GM21423 (cell line): ENCODE results near the gene MAPK8.
A peak's percentile ranks its signal among the peaks of the same experiment; 100 is the strongest.
"Not testable (repeated sequence)": the region's sequence is repeated elsewhere in the genome, so short reads cannot be mapped to it uniquely, and the experiment has no call there.

Source experiments
- ATAC-seq: cut with Tn5 transposase; IDR thresholded peaks from one replicate; pipeline ENCODE4 v1.9.1; 2021; ENCODE audit warnings: mild to moderate bottlenecking, moderate library complexity; ENCODE audit not compliant: unreplicated experiment

MAPK8 gene

DNA sequence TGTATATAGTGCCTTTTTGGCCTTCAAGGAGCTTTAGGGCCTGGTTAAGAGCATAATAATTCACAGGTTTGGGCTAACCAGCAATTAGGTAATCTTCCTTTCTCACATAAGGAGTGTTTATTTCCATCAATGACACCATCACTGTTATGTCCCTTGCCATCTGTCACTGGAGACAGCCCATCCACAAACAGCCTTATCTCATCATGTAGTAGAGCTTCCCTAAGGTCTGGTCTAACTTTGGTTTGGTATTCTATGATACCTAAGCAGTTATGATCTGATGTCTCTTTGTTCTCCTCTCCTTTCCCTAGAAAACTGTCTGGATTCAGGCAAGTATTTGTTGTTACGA lies 26.4 kb downstream of the MAPK8 start:
- ATAC-seq, result no peak

DNA sequence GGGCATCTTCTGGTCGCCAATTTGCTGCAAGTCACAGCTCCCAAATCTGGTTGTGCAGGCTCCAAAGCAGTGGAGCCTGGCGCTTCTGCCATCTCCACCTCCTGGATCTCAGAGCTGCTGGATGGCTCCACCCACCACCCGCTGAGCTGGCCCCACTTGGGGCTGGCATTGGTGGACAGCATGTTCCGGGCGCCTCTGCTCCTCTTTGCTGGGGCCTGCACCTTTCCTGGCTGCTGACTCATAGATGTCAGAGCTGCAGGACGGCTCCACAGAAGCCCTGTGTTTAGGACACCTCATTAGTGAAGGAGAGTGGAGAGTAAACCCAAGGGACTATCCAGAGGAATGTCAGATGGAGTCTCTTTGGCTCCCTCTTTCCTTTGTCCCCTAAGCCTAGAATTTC lies 27.4 kb downstream of the MAPK8 start:
- no peak for ATAC-seq

DNA sequence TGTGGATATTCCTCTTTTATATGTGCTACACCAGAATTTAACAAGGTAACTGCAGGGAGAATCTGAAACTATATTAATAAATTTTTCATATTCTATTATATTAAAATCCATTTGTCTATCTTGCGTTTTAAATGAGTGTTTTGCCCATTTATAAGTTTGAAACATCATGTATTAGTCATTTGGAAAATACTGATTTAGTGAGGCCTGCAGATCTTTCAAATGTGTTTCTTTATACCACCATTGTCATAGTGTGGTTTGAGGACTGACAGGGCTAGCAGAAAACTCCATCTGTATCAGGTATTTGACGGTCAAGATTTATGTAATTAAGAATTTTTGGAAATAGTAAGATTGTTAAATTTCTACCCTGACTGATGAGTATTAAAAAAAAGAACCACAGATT lies 29.3 kb downstream of the MAPK8 start:
- ATAC-seq, result no peak

DNA sequence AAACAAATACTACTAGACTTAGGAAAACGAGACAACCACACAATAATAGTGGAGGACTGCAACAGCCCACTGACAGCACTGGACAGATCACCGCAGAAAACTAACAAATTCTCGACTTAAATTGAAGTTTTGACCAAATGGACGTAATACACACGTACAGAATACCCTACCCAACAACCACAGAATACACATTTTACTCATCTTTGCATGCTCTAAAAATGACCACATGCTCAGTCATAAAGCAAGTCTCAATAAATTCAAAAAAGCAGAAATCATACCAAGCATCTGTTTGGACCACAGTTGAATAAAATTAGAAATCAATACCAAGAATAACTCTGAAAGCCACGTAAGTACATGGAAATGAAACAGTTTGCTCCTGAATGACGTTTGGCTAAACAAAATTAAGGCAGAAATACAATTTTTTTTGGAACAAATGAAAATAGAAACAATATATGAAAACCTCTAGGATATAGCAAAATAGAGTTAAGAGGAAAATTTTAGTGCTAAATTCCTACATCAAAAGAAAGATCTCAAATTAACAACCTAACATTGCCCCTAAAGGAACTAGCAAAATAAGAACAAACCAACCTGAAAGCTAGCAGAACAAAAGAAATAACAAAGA lies 30.6 kb downstream of the MAPK8 start:
- peak; percentile 64 for ATAC-seq

DNA sequence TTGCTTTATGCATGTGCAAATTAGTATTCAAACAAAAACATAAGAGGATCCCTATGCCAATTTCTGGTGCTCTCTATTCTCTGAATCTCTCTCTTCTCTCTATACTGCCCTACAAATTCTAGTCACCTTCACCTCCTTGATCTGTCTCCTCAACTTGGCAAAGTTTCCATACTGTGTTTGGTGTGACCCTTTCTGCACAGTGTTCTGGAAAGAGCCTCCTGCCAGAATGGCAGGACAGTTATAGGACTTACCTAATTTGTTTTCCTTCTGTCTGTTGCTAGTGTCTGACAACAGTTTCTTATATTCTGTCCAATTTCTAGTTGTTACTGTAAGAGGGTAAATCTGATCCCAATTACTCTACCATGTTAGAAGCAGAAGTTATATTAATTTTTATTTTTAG lies 34.3 kb downstream of the MAPK8 start:
- ATAC-seq, result no peak

DNA sequence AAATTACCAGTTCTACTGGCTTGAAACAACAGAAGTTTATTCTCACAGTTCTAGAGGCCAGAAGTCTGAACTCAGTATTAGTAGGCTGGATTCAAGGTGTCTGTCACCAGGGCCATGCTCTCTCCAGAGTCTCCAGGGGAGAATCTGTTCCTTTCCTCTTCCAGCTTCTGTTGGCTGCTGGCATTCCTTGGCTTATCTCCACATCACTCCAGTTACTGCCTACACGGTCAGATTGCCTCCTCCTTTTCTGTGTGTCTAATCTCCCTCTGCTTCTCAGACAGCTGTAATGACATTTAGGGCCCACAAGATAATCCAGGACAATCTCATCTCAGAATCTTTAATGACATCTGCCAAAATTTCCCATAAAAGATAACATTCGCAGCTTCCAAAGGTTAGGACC lies 36.6 kb downstream of the MAPK8 start:
- ATAC-seq, result no peak

DNA sequence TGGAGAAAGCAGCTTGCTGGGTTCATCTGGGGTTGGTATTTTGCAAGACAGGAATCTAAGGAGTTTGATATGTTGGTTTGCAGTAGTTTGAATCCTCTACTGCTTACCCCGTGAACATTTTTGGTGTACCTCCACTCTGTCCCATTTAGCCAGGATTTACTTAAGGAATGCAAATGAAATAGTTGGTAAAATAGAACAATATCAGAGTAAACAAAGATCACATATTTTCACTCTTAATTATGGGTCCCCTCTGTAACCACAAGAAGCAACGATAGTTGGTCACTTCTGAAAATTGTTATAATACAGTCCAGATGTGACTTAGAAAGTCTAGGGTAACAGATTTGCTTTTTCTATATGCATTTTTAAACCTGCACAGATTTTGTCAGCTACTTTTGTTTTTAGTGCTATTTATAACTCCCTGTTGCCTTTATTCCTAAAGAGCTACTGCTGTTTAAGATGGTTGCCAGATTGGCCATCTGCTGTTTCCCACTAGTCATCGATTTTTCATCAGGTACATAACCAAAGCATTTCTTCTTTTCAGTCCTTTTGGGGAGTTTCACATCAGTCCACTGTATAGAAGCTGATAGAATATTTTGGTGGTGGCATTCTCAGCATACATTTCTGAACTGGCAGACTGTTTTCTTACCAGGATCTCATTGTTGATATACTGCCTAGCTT lies 37.6 kb downstream of the MAPK8 start:
- ATAC-seq, result no peak

DNA sequence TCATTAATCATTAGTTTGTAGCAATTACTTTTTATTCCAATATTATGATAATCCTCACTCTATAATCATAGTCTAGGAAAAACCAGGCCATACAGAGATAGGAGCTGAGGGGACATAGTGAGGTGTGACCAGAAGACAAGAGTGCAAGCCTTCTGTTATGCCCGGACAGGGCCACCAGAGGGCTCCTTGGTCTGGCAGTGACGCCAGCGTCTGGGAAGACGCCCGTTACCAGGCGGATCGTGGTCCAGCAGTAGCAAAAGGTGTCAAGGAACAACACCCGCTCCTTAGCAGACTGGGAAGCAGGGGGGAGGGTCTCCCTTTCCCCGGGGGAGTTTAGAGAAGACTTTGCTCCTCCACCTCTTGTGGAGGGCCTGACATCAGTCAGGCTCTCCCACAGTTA lies 39.8 kb downstream of the MAPK8 start:
- not testable (repeated sequence) for ATAC-seq

- not testable (repeated sequence) for ATAC-seq
Measured at GRCh38 chr10:48347539-48347938, 41.1 kb downstream of the MAPK8 start.

GRCh38 chr10:48347943-48348342 lies 41.5 kb downstream of the MAPK8 start:
- not testable (repeated sequence) for ATAC-seq

DNA sequence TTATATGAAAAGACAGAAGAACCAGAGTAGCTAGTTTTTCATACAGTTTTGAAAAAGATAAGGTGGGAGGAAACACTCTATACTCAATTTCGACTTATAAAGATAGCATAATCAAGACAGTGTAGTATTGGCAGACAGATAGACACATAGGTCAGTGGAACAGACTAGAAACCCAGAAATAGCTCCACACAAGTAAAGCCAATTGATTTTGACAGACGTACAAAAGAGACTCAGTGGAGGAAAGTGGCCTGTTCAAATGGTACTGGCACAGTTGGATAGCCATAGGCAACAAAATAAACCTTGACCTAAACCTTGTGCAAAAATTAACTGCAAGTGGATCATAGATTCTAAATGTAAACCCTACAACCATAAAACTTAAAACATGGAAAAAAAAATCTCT lies 46.8 kb downstream of the MAPK8 start:
- no peak for ATAC-seq

DNA sequence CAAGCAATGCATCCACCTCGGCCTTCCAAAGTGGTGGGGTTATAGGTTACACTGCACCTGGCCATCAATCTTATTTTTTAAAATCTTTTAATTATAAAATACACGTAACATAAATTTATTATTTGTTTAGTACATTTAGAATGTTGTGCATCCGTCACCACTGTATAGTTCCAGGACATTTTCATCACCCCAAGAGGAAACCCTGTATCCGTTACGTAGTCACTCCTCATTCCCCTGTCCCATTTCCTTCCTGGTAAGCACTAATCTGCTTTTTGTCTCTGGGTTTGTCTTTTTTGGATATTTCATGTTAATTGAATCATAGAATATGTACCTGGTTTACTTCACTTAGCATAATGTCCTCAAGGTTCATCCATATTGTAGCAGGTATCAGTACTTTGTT lies 51.2 kb downstream of the MAPK8 start:
- no peak for ATAC-seq

GRCh38 chr10:48358162-48358561 lies 51.7 kb downstream of the MAPK8 start:
- ATAC-seq, result no peak

DNA sequence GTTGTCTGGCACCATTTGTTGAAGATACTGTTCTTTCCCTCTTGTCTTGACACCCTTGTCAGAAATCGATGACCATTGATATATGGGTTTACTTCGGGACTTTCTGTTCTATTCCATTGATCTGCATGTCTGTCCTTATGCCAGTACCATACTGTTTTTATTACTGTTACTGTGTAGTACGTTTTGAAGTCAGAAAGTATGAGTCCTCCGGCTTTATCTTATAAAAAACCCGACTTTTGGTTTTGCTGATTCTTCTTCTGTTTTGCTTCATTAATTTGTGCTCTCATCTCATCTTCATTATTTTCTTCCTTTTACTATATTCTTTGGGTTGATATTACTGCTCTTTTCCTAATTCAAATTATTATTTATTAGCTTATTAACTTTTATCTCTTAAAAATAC lies 52.4 kb downstream of the MAPK8 start:
- no peak for ATAC-seq

GRCh38 chr10:48361176-48361575 lies 54.7 kb downstream of the MAPK8 start:
- ATAC-seq, result no peak

DNA sequence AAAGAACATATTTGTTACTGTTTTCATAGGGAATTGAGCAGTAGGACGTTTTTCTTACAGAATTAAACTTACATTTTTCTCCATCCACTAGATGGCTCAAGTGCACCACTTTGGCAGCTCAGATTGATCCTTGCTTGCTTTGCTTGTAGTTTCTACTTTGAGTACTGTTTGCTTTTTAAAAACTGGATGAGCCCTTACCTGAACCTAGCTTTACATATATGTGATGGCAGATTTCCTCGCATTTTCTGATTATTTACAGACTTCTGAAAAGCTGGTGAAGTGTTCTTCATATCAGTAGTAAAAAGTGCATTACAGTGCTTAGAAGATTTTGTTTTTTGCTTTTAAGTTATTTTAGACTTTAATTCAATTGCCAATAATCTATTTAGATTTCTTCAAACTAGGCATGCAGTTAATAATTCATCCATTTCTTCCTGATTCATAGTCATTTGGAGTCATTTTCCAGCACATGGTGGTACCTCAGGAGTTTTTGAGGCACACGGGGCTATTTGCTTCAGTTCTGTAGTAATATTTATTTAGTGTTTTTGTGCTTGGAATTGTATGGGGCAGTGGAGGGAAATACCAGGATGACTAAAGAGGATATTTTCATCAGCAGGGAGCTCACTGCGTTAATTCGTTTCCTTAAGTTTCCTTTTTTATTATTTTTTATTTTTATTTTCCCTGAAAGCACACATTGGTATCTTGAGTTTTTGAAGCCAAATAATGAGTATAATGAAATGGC lies 57.3 kb downstream of the MAPK8 start:
- no peak for ATAC-seq

GRCh38 chr10:48364659-48365405 lies 58.4 kb downstream of the MAPK8 start:
- no peak for ATAC-seq

DNA sequence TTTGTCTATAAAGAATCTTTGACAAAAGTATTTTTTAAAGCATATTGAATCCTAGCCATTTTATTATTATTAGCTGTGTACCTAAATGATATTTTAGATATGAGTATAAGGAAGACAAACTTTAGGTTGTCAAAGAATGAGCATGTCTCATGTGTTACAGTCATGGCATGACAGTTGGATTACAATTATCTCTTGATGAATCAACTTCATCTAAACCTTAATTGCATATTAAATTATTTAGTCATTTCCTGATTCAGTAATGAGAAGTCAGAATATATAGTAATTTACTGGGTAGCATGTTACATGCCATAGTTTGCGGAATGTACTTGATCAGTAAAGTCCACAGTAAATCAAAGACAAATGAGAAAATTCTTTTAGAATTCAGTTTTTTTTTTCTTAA lies 59.2 kb downstream of the MAPK8 start:
- ATAC-seq, result no peak

DNA sequence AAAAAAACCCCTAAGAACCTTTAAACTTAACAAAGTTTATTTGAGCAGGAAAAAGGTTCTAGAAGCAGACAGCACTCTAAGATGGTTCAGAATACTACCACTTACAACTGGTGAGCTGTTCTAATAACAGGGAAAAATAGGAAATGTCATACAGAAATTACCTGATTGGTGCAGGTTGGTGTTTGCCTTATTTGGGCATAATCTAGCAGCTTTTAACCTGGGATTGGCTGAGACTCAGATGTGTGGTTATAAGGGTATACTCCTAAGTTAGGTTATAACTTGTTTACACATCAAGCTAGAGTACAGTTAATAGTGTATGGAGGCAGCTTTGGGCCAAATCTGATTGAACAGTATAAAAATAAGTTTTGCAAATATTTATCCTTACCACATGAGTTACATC lies 59.8 kb downstream of the MAPK8 start:
- ATAC-seq, result no peak

- no peak for ATAC-seq
Measured at GRCh38 chr10:48369501-48369900, 63.0 kb downstream of the MAPK8 start.

DNA sequence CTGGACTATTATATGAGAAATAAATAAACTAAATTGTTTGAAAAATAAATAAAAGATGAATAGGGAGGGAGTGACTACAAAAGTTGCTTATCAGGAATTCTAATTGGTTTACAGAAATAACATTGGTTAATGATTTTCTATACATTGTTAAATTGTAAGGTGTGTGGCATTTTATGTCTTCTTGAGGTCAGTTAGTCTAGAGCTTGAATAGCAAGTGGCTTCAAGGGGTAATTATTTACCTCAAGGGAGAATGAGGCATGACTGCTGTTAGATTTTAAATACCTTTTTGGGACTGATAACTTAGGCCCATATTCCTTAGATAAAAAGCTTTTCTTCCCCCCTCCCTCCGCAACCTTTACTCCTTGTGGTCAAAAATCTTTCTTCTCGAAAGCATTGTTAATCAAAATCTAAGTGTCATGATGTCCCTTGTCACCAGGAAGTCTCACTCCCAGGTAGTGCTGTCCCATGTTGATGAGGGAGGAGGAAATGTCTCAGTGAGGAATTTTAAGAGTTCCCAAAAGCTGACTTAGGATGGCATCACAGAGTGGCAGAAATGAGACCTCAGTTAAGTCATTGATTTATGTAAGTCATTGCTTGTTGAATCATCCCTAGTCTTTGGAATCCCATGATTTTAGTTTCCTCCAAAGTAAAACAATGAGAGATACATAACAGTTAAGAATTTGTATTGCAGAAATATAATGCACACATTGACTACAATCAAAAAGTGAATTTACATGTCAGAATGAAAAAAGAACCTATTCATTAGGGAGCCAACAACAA lies 71.5 kb downstream of the MAPK8 start:
- ATAC-seq, result no peak
